Left ventricle myocardium superior (tissue), 1 donor: Measurements from ENCODE around the gene MTUS2. TPM values are rescaled to one million over a fixed set of nuclear protein-coding genes. Genes with fewer than 3 reads are reported as not detected.

Source experiments
- ATAC-seq: fragments of 200-7000 bp; cut with Tn5 transposase; one replicate; pipeline ENCODE4 v1.9.1; 2020; ENCODE audit warnings: mild to moderate bottlenecking, moderate library complexity
- DNase-seq: peaks from one replicate; pipeline ENCODE4 v3.0.0-alpha.2; 2020
- intact Hi-C: fragments of 100-400 bp; cut with micrococcal nuclease; formaldehyde crosslinking; loops from one replicate; pipeline ENCODE4 v1.11.0; 2022
- long read RNA-seq: library from polyadenylated mRNA; unstranded; transcript quantifications from one replicate; pipeline ENCODE4 v2.0.0, GENCODE V29; 2021
- total RNA-seq: library from RNA; stranded (reverse); fragmentation: NEBNext Ultra II Directional; extraction: Animal tissue kit (Norgen Biotek cat#: 25700); gene quantifications from one replicate; pipeline ENCODE4 v1.2.1, GENCODE V29; 2021
- donor health status: DM: no; HTN: yes; CAD: no; lungs with severe emphysema.

The MTUS2 gene
- 126 TPM for total RNA-seq
- long read RNA-seq, transcript MTUS2-202 (9 exons, 1,793 nt) = major isoform, 124 of 164 reads
- long read RNA-seq, partial matches to known transcripts = 11 of 164 reads
- long read RNA-seq, other reads (novel, unspliced or antisense) = 26 of 164 reads

GRCh38 chr13:28820099-28821051 lies at the start of gene MTUS2:
Gene MTUS2, plus strand, starts transcription at chr13:28820339.
- ATAC-seq = peak; percentile 58
- DNase-seq = peak; percentile 30

GRCh38 chr13:28778308-28779215 lies 41.6 kb upstream of the MTUS2 start:
- DNase-seq (no peak), ATAC-seq (no peak)
- intact Hi-C loops = no loop called here

More at GRCh38 chr13:28820099-28821051, at the start of gene MTUS2:
- intact Hi-C loops = loop anchor here (5.0 kb wide), 1 partner anchor 137 kb away; no protein-coding TSS in a partner anchor

GRCh38 chr13:28792992-28793391 lies 27.1 kb upstream of the MTUS2 start:
- intact Hi-C loops = no loop called here
- ATAC-seq = peak; percentile 65
- DNase-seq = no peak

GRCh38 chr13:28794396-28794795 lies 25.7 kb upstream of the MTUS2 start:
- ATAC-seq (no peak), DNase-seq (no peak)
- intact Hi-C loops = no loop called here

GRCh38 chr13:28796938-28797257 lies 23.2 kb upstream of the MTUS2 start:
- no peak for DNase-seq
- ATAC-seq = no peak
- intact Hi-C loops = no loop called here

GRCh38 chr13:28805193-28805819 lies 14.8 kb upstream of the MTUS2 start:
- DNase-seq = peak; percentile 62
- ATAC-seq = no peak
- intact Hi-C loops = no loop called here

- ATAC-seq = no peak
- no peak for DNase-seq
- intact Hi-C loops = no loop called here
These were observed 2.9 kb upstream of the MTUS2 start for GRCh38 chr13:28817204-28817603.

- intact Hi-C loops = no loop called here
- no peak for ATAC-seq
- no peak for DNase-seq
These were observed 951 bp upstream of the MTUS2 start for GRCh38 chr13:28819046-28819730.

GRCh38 chr13:28819735-28820098 lies 422 bp upstream of the MTUS2 start:
- intact Hi-C loops = loop anchor here (5.0 kb wide), 1 partner anchor 138 kb away; no protein-coding TSS in a partner anchor
- DNase-seq (peak; percentile 85), ATAC-seq (peak; percentile 96)

- intact Hi-C loops = loop anchor here (5.0 kb wide), 1 partner anchor 135 kb away; no protein-coding TSS in a partner anchor
- no peak for ATAC-seq
- DNase-seq = no peak
These were observed 2.0 kb downstream of the MTUS2 start for GRCh38 chr13:28822151-28822550.

GRCh38 chr13:28822801-28823200 lies 2.7 kb downstream of the MTUS2 start:
- no peak for DNase-seq
- no peak for ATAC-seq

GRCh38 chr13:28825379-28825778 lies 5.2 kb downstream of the MTUS2 start:
- DNase-seq (no peak), ATAC-seq (no peak)
- intact Hi-C loops = no loop called here

More at GRCh38 chr13:28822801-28823200, 2.7 kb downstream of the MTUS2 start:
- intact Hi-C loops = loop anchor here (5.0 kb wide), 1 partner anchor 134 kb away; no protein-coding TSS in a partner anchor

- intact Hi-C loops = no loop called here
- no peak for DNase-seq
These were observed 6.2 kb downstream of the MTUS2 start for GRCh38 chr13:28826368-28826767.

GRCh38 chr13:28830580-28830979 lies 10.4 kb downstream of the MTUS2 start:
- intact Hi-C loops = no loop called here
- DNase-seq (no peak), ATAC-seq (no peak)

More at GRCh38 chr13:28826368-28826767, 6.2 kb downstream of the MTUS2 start:
- ATAC-seq = no peak

GRCh38 chr13:28831117-28831516 lies 11.0 kb downstream of the MTUS2 start:
- DNase-seq = no peak
- intact Hi-C loops = no loop called here
- ATAC-seq = no peak

GRCh38 chr13:28837111-28837510 lies 17.0 kb downstream of the MTUS2 start:
- intact Hi-C loops = no loop called here

GRCh38 chr13:28843639-28844038 lies 23.5 kb downstream of the MTUS2 start:
- DNase-seq (no peak), ATAC-seq (peak; percentile 65)
- intact Hi-C loops = no loop called here

More at GRCh38 chr13:28837111-28837510, 17.0 kb downstream of the MTUS2 start:
- DNase-seq = no peak
- ATAC-seq = no peak

GRCh38 chr13:28849441-28849840 lies 29.3 kb downstream of the MTUS2 start:
- ATAC-seq (no peak), DNase-seq (no peak)
- intact Hi-C loops = no loop called here
